ENCODE measurements around the gene NEXN.

NEXN gene

DNA sequence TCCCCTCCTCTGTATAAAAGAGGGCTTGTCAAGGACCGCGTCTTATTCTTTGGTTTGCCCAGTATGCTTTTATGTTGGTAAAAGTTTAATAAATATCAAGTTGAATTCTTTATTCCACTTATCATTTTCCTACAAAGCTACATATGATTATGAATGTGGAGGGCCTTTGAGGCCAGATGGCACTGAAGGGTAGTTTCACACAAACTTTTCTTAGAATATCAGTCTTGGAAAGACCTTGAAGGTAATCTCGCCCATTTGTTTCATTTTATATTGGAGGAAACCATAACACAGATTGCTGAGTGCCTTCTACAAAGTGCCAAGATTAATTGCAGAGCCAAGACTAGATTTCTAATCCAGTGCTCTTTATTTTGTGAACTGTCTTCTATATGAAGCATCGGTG lies 96.2 kb downstream of the NEXN start:
- no peak for DNase-seq
- no peak overlapping the region for H3K4me3 ChIP-seq (ENCODE audit: low read depth, low read length)
- TF ChIP-seq, protein P1, sequence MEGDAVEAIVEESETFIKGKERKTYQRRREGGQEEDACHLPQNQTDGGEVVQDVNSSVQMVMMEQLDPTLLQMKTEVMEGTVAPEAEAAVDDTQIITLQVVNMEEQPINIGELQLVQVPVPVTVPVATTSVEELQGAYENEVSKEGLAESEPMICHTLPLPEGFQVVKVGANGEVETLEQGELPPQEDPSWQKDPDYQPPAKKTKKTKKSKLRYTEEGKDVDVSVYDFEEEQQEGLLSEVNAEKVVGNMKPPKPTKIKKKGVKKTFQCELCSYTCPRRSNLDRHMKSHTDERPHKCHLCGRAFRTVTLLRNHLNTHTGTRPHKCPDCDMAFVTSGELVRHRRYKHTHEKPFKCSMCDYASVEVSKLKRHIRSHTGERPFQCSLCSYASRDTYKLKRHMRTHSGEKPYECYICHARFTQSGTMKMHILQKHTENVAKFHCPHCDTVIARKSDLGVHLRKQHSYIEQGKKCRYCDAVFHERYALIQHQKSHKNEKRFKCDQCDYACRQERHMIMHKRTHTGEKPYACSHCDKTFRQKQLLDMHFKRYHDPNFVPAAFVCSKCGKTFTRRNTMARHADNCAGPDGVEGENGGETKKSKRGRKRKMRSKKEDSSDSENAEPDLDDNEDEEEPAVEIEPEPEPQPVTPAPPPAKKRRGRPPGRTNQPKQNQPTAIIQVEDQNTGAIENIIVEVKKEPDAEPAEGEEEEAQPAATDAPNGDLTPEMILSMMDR (IDR thresholded peaks at IDR 0.05; ENCODE audit: low read depth, low read length, missing control alignments), result no peak
- no peaks in the 10 kb centered on the region for H3K27me3 ChIP-seq (replicated peaks)
- no peaks in the 10 kb centered on the region for H3K36me3 ChIP-seq (replicated peaks)
- H3K27ac ChIP-seq, result no peak overlapping the region
- in situ Hi-C loops (cut with HindIII; ENCODE audit: low pct_ligation_motif_present, low sequenced_read_pairs), result no loop called here

GRCh38 chr1:77986810-77987209 lies 98.4 kb downstream of the NEXN start:
- DNase-seq, result no peak
- Histone ChIP-seq H3K4me3 (ENCODE audit: low read depth, low read length) (no peak overlapping the region), H3K27ac (no peak overlapping the region), H3K27me3 (replicated peaks) (no peaks in the 10 kb centered on the region), H3K36me3 (replicated peaks) (no peaks in the 10 kb centered on the region)
- in situ Hi-C loops (cut with HindIII; ENCODE audit: low pct_ligation_motif_present, low sequenced_read_pairs), result no loop called here
- TF ChIP-seq, protein P1 (IDR thresholded peaks at IDR 0.05; ENCODE audit: low read depth, low read length, missing control alignments), result no peak

- H3K27ac ChIP-seq, result no peak overlapping the region
- no peaks in the 10 kb centered on the region for H3K36me3 ChIP-seq (replicated peaks)
- H3K27me3 ChIP-seq (replicated peaks), result no peaks in the 10 kb centered on the region
- TF ChIP-seq, protein P1 (IDR thresholded peaks at IDR 0.05; ENCODE audit: low read depth, low read length, missing control alignments), result no peak
- no peak overlapping the region for H3K4me3 ChIP-seq (ENCODE audit: low read depth, low read length)
- in situ Hi-C loops (cut with HindIII; ENCODE audit: low pct_ligation_motif_present, low sequenced_read_pairs), result no loop called here
- no peak for DNase-seq
Measured at GRCh38 chr1:77987919-77988318, 99.5 kb downstream of the NEXN start.

GRCh38 chr1:77989744-77990143 lies 101.3 kb downstream of the NEXN start:
- H3K27ac ChIP-seq, result no peak overlapping the region
- no peak for DNase-seq
- TF ChIP-seq, protein P1 (IDR thresholded peaks at IDR 0.05; ENCODE audit: low read depth, low read length, missing control alignments), result no peak
- H3K27me3 ChIP-seq (replicated peaks), result no peaks in the 10 kb centered on the region
- no peak overlapping the region for H3K4me3 ChIP-seq (ENCODE audit: low read depth, low read length)
- in situ Hi-C loops (cut with HindIII; ENCODE audit: low pct_ligation_motif_present, low sequenced_read_pairs), result no loop called here
- H3K36me3 ChIP-seq (replicated peaks), result no peaks in the 10 kb centered on the region

GRCh38 chr1:77990629-77991204 lies 102.3 kb downstream of the NEXN start:
- Histone ChIP-seq H3K27me3 (replicated peaks) (no peaks in the 10 kb centered on the region), H3K4me3 (ENCODE audit: low read depth, low read length) (no peak overlapping the region), H3K27ac (no peak overlapping the region), H3K36me3 (replicated peaks) (no peaks in the 10 kb centered on the region)
- in situ Hi-C loops (cut with HindIII; ENCODE audit: low pct_ligation_motif_present, low sequenced_read_pairs), result no loop called here
- no peak for DNase-seq
- TF ChIP-seq, protein P1 (IDR thresholded peaks at IDR 0.05; ENCODE audit: low read depth, low read length, missing control alignments), result no peak

DNA sequence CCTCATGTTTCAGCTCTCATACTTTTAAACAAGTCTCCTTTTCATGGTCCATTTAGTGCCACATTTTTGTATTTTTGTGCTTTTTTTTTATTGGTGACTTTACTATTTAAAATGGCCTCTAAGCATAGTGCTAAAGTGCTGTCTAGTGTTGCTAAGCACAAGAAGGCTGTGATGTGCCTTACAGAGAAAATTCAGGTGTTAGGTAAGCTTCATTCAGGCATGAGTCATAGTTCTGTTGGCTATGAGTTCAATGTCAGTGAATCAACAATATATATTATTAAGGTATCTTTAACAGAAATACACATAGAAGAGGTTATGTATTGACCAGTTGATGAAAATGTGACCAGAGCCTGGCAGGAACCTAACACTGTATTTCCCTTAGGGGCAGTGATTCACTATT lies 103.2 kb downstream of the NEXN start:
- no peaks in the 10 kb centered on the region for H3K27me3 ChIP-seq (replicated peaks)
- in situ Hi-C loops (cut with HindIII; ENCODE audit: low pct_ligation_motif_present, low sequenced_read_pairs), result no loop called here
- TF ChIP-seq, protein P1 (IDR thresholded peaks at IDR 0.05; ENCODE audit: low read depth, low read length, missing control alignments), result no peak

More for the DNA sequence above, 103.2 kb downstream of the NEXN start:
- no peak for DNase-seq
- H3K36me3 ChIP-seq (replicated peaks), result no peaks in the 10 kb centered on the region
- H3K27ac ChIP-seq, result no peak overlapping the region
- H3K4me3 ChIP-seq (ENCODE audit: low read depth, low read length), result no peak overlapping the region

Measured in brain microvascular endothelial cell (primary cell).